Gastroesophageal sphincter (tissue), 4 donors: Measurements from ENCODE around the gene TSC22D4. TPM values are rescaled to one million over a fixed set of nuclear protein-coding genes. Genes with fewer than 3 reads are reported as not detected.
A peak's percentile ranks its signal among the peaks of the same experiment; 100 is the strongest.
"Not testable (repeated sequence)": the region's sequence is repeated elsewhere in the genome, so short reads cannot be mapped to it uniquely, and the experiment has no call there.

ENCODE experiments used
- ATAC-seq: fragments of 150-250 bp; one replicate; pipeline ENCODE4 v1.9.1; 2016; ENCODE audit warnings: mild to moderate bottlenecking, moderate library complexity
- H3K27ac ChIP-seq, 4 donors: fragments of 200-600 bp; sonication (generic) in 3 of 4; 1 replicate in 3 of 4; 2 replicates in 1 of 4; pipeline ENCODE4 v1.5.1; 2016 to 2019
- H3K27me3 ChIP-seq: fragments of 200-600 bp; sonication (generic); one replicate; pipeline ENCODE4 v1.5.1; 2019
- H3K36me3 ChIP-seq, 2 donors: fragments of 200-600 bp; sonication (generic); one replicate each; pipeline ENCODE4 v1.5.1; 2019; ENCODE audit warnings: control low read depth in 1 of 2
- H3K4me1 ChIP-seq, 3 donors: fragments of 200-600 bp; sonication (generic); 1 replicate in 2 of 3; 2 replicates in 1 of 3; pipeline ENCODE4 v1.5.1; 2016 to 2019; ENCODE audit warnings: control low read depth in 2 of 3
- H3K4me3 ChIP-seq, 2 donors: fragments of 200-600 bp; sonication (generic); one replicate each; pipeline ENCODE4 v1.5.1; 2019; ENCODE audit warnings: mild to moderate bottlenecking in 1 of 2, moderate library complexity in 1 of 2
- H3K9me3 ChIP-seq, 3 donors: fragments of 200-600 bp; sonication (generic); one replicate each; pipeline ENCODE4 v1.5.1; 2017 to 2019; ENCODE audit warnings: control low read depth in 2 of 3
- EP300 ChIP-seq: sonication (generic); formaldehyde crosslinking; IDR thresholded peaks from one replicate; pipeline ENCODE4 v1.6.1; 2017; ENCODE audit warnings: antibody characterized with exemption, mild to moderate bottlenecking
- POLR2A ChIP-seq, 2 donors: fragments of 450-650 bp; IDR thresholded peaks; one replicate each; pipeline ENCODE4 v1.6.1; 2017; ENCODE audit warnings: antibody characterized with exemption in 2 of 2, mild to moderate bottlenecking in 2 of 2, moderate library complexity in 1 of 2
- POLR2AphosphoS5 ChIP-seq: sonication (generic); formaldehyde crosslinking; IDR thresholded peaks from one replicate; pipeline ENCODE4 v1.6.1; 2017; ENCODE audit warnings: antibody characterized with exemption
- WGBS, 2 donors: methylation state at CpG; one replicate each; pipeline ENCODE4 v1.1.5; 2018; ENCODE audit warnings: low coverage in 1 of 2; 5-methylcytosine and 5-hydroxymethylcytosine counted together
- total RNA-seq, 4 donors: library from RNA; depleted of rRNA; stranded (reverse); fragments of >200 nt; gene quantifications; one replicate each; pipeline ENCODE4 v1.1.0, GENCODE V29; 2016
- TF ChIP-seq, protein P1 (sequence below), 4 experiments: fragments of 200-600 bp in 2 of 4; fragments of 450-650 bp in 2 of 4; sonication (generic) in 1 of 4; IDR thresholded peaks; one replicate each; pipeline ENCODE4 v1.5.1; 2017 to 2019; ENCODE audit warnings: antibody characterized with exemption in 4 of 4, mild to moderate bottlenecking in 2 of 4, moderate library complexity in 2 of 4

TSC22D4 gene
- total RNA-seq, 4 donors from 2014 or later: 20.2 to 38.1 (median 26.1) TPM

DNA sequence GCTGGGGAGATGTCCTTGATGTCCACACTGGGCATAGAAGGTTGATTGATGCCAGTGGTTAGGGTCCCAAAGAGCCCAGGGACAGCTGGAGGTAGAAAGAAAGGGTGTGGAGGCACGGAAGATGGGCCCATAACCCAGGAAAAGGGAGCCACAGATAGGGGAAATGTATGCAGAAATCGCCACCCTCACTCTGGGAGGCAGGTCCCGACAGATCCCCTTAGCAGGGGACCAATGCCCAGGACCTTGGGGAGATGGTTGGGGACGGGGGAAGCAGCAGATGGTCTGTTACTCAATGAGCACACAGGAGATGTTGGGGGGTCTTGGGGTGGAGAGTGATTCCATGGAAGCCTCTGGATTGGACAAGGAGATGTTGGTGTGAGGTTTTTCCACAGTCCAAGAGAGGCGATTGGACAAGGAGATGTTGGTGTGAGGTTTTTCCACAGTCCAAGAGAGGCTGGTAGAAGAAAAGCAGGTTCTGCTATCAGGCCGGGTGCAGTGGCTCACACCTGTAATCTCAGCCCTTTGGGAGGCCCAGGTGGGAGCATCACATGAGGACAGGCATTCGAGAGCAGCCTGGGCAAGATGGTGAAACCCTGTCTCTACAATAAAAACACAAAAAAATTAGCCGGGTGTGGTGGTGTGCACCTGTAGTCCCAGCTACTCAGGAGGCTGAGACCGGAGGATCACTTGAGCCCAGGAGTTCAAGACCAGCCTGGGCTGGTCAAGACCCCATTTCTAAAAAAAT, 35.7 kb downstream of the TSC22D4 start:
- Histone ChIP-seq H3K9me3 (no peaks in the 10 kb centered on the region), H3K27ac (peak overlapping the region in 3 of 4 donors; percentile 61 to 73 (median 62)), H3K4me1 (peaks cover 0 to 9% (median 4%) of the 10 kb centered on the region in 3 donors), H3K4me3 (no peak overlapping the region), H3K36me3 (no peaks in the 10 kb centered on the region), H3K27me3 (no peaks in the 10 kb centered on the region)
- WGBS, 2 donors: 79 to 90% methylated on average over 5 to 9 of the region's 9 CpGs
- TF ChIP-seq EP300 (no peak), POLR2AphosphoS5 (no peak), POLR2A (IDR thresholded peaks at IDR 0.05) (no peak)
- TF ChIP-seq, protein P1, sequence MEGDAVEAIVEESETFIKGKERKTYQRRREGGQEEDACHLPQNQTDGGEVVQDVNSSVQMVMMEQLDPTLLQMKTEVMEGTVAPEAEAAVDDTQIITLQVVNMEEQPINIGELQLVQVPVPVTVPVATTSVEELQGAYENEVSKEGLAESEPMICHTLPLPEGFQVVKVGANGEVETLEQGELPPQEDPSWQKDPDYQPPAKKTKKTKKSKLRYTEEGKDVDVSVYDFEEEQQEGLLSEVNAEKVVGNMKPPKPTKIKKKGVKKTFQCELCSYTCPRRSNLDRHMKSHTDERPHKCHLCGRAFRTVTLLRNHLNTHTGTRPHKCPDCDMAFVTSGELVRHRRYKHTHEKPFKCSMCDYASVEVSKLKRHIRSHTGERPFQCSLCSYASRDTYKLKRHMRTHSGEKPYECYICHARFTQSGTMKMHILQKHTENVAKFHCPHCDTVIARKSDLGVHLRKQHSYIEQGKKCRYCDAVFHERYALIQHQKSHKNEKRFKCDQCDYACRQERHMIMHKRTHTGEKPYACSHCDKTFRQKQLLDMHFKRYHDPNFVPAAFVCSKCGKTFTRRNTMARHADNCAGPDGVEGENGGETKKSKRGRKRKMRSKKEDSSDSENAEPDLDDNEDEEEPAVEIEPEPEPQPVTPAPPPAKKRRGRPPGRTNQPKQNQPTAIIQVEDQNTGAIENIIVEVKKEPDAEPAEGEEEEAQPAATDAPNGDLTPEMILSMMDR (IDR thresholded peaks at IDR 0.05): no peak
- no peak for ATAC-seq

DNA sequence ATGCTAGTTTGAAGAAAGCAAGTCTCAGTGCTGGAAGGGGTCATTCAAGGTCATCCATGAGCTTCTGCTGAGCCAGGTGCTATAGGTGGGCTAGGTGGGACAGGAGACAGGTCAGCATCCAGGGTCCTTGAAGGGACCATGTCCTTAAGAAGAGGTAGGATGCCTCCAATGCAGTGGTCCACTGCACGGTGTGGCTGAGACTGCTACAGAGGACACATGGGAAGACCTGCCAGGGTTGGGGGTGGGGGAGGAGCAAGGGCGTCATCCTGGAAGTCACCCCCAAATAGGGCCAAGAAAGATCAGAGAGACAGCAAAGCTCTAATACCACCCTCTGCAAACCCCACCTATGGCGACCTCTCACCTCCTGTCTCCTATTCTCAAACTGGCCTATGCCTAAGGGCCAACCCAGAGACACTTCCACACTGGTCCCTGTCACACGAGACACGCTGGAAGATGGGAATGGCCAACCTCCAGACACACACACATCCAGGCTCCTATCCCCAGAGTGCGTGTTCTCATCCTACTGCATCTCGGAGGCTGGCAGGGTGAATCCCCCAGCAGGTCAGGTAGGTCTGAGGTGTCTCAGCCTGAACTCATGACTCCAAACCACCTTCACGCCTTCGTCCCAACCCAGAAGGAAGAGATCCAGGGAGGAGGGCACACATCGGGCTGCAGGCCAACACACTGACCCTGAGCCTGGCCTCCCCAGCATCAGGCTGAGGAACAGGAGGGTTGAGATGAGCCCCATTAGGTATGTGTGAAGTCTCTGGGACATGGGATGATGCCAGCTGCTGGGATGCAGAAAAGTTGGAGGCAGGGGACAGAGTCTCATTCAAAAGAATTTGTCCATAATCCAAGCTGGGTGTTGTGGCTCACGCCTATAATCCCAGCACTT, 37.1 kb downstream of the TSC22D4 start:
- Histone ChIP-seq H3K4me3 (no peak overlapping the region), H3K4me1 (peaks cover 0 to 13% (median 4%) of the 10 kb centered on the region in 3 donors), H3K9me3 (no peaks in the 10 kb centered on the region), H3K36me3 (no peaks in the 10 kb centered on the region), H3K27ac (no peak overlapping the region), H3K27me3 (no peaks in the 10 kb centered on the region)
- ATAC-seq: no peak
- 57 to 96% methylated on average over 1 to 4 of the region's 11 CpGs for WGBS, 2 donors
- TF ChIP-seq POLR2A (IDR thresholded peaks at IDR 0.05) (no peak), EP300 (no peak), POLR2AphosphoS5 (no peak)
- TF ChIP-seq, protein P1 (IDR thresholded peaks at IDR 0.05): no peak

DNA sequence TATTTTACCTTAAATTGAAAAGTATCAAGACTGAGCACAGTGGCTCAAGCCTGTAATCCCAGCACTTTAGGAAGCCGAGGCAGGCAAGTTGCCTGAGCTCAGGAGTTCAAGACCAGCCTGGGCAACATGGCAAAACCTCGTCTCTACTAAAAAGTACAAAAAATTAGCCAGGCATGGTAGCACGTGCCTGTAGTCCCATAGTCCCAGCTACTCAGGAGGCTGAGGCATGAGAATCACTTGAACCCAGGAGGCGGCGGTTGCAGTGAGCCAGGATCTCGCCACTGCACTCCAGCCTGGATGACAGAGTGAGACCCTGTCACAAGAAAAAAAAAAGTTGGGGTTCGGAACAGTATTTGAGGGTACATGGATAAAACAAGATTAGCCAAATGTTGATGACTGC, 39.8 kb downstream of the TSC22D4 start:
- H3K4me3 ChIP-seq, H3K27me3 ChIP-seq, ATAC-seq, H3K9me3 ChIP-seq, H3K27ac ChIP-seq, H3K36me3 ChIP-seq: not testable (repeated sequence)
- peaks cover 0 to 28% (median 10%) of the 10 kb centered on the region in 3 donors for H3K4me1 ChIP-seq
- WGBS, 2 donors: 80 to 92% methylated on average over 2 to 7 of the region's 7 CpGs

DNA sequence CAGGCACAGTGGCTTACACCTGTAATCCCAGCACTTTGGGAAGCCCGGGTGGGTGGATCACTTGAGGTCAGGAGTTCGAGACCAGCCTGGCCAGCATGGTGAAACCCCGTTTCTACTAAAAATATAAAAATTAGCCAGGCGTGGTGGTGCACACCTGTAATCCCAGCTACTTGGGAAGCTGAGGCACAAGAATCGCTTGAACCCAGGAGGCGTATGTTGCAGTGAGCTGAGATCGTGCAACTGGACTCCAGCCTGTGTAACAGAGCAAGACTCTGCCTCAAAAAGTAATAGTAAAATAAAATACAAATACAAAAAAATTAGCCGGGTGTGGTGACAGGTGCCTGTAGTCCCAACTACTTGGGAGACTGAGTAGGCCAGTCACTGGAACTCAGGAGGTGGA, 40.3 kb downstream of the TSC22D4 start:
- Histone ChIP-seq H3K36me3 (peaks cover 0 to 12% of the 10 kb centered on the region in 2 donors), H3K4me1 (peaks cover 0 to 29% (median 10%) of the 10 kb centered on the region in 3 donors)
- H3K9me3 ChIP-seq, ATAC-seq, H3K27ac ChIP-seq, H3K27me3 ChIP-seq, H3K4me3 ChIP-seq: not testable (repeated sequence)
- WGBS, 2 donors: 90 to 100% methylated on average over 3 to 8 of the region's 8 CpGs

DNA sequence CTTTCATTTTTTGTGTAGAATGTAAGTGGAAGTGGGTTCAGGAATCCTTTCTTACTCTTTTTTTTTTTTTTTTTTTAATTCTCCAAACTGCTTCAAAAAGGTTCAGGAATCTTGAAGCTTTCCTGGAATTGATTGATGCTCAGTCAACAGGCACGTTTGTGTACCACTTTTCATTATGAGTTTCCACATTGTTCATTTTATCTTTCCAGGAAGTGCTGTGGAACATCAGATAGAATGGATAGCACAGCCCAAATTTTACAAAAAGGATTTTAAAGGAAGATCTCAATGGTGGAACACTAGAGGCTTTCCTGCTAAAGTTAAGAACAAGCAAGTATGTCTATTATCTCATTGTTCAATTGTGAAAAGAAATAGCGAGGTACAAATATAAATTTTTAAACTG, 40.8 kb downstream of the TSC22D4 start:
- Histone ChIP-seq H3K27ac (no peak overlapping the region), H3K4me1 (peaks cover 0 to 35% (median 10%) of the 10 kb centered on the region in 3 donors), H3K9me3 (no peaks in the 10 kb centered on the region), H3K36me3 (peaks cover 0 to 17% of the 10 kb centered on the region in 2 donors), H3K4me3 (no peak overlapping the region), H3K27me3 (no peaks in the 10 kb centered on the region)
- ATAC-seq: no peak
- 46 to 51% methylated on average over 2 of the region's 2 CpGs for WGBS, 2 donors
- TF ChIP-seq POLR2A (IDR thresholded peaks at IDR 0.05) (no peak), POLR2AphosphoS5 (no peak), EP300 (no peak)
- TF ChIP-seq, protein P1 (IDR thresholded peaks at IDR 0.05): no peak
